ENCODE results near the gene MBOAT2. TPM values are rescaled to one million over a fixed set of nuclear protein-coding genes. Genes with fewer than 3 reads are reported as not detected.
"Not testable (repeated sequence)": the region's sequence is repeated elsewhere in the genome, so short reads cannot be mapped to it uniquely, and the experiment has no call there.

MBOAT2 gene
- polyA plus RNA-seq, 1 donor from 2014 or later, result 205 TPM

DNA sequence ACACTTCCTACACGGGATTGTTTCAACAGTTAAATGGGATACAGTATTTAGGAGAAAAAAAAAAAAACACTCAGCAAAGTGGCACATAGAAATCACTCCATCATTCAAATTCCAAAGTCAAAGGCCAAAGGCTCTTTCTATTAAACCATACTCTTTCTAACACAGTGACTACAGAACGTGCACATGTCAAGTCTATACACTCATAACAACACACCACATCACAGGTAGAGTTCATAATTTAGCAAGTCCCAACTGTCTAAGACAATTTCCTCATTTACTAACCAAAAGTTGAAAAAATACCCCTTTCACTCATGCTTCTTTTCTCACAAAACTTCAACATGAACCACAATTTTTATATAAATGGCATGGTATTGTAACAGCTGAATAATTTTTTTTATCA, 70.8 kb downstream of the MBOAT2 start:
- TF ChIP-seq SMC3 (conservative IDR thresholded peaks at IDR 0.05; ENCODE audit: poor library complexity) (no peak), RAD21 (conservative IDR thresholded peaks at IDR 0.05) (no peak), POLR2AphosphoS5 (IDR thresholded peaks at IDR 0.05) (no peak), EZH2 (IDR thresholded peaks at IDR 0.05; ENCODE audit: borderline replicate concordance, insufficient read depth, low read length, poor library complexity, severe bottlenecking) (no peak), EP300 (conservative IDR thresholded peaks at IDR 0.05; ENCODE audit: poor library complexity, severe bottlenecking) (no peak), CTCF (IDR thresholded peaks at IDR 0.05; ENCODE audit: poor library complexity, severe bottlenecking) (no peak), MXI1 (conservative IDR thresholded peaks at IDR 0.05; ENCODE audit: poor library complexity, severe bottlenecking) (no peak)
- TF ChIP-seq, protein P1, sequence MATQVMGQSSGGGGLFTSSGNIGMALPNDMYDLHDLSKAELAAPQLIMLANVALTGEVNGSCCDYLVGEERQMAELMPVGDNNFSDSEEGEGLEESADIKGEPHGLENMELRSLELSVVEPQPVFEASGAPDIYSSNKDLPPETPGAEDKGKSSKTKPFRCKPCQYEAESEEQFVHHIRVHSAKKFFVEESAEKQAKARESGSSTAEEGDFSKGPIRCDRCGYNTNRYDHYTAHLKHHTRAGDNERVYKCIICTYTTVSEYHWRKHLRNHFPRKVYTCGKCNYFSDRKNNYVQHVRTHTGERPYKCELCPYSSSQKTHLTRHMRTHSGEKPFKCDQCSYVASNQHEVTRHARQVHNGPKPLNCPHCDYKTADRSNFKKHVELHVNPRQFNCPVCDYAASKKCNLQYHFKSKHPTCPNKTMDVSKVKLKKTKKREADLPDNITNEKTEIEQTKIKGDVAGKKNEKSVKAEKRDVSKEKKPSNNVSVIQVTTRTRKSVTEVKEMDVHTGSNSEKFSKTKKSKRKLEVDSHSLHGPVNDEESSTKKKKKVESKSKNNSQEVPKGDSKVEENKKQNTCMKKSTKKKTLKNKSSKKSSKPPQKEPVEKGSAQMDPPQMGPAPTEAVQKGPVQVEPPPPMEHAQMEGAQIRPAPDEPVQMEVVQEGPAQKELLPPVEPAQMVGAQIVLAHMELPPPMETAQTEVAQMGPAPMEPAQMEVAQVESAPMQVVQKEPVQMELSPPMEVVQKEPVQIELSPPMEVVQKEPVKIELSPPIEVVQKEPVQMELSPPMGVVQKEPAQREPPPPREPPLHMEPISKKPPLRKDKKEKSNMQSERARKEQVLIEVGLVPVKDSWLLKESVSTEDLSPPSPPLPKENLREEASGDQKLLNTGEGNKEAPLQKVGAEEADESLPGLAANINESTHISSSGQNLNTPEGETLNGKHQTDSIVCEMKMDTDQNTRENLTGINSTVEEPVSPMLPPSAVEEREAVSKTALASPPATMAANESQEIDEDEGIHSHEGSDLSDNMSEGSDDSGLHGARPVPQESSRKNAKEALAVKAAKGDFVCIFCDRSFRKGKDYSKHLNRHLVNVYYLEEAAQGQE (IDR thresholded peaks at IDR 0.05; ENCODE audit: borderline replicate concordance), result no peak
- Histone ChIP-seq H4K20me1 (ENCODE audit: insufficient read depth) (no peaks in the 10 kb centered on the region), H3K36me3 (ENCODE audit: insufficient read depth, low read length) (peaks cover 3% of the 10 kb centered on the region), H3K9me2 (ENCODE audit: insufficient read depth, low read length) (no peaks in the 10 kb centered on the region), H2AFZ (ENCODE audit: low read depth, low read length) (no peak overlapping the region), H3K27me3 (ENCODE audit: insufficient read depth, low read depth, low read length) (no peaks in the 10 kb centered on the region), H3K4me3 (ENCODE audit: low read length) (no peak overlapping the region), H3F3A (ENCODE audit: insufficient read depth, low read length, poor library complexity, severe bottlenecking) (no peaks in the 10 kb centered on the region), H3K9me3 (ENCODE audit: low read length) (no peaks in the 10 kb centered on the region), H3K9ac (ENCODE audit: low read length) (no peak overlapping the region), H3K4me2 (ENCODE audit: low read length) (no peak overlapping the region), H3K27ac (ENCODE audit: low read length) (no peak overlapping the region), H3K79me2 (replicated peaks; ENCODE audit: insufficient read depth, low read length) (no peaks in the 10 kb centered on the region)

DNA sequence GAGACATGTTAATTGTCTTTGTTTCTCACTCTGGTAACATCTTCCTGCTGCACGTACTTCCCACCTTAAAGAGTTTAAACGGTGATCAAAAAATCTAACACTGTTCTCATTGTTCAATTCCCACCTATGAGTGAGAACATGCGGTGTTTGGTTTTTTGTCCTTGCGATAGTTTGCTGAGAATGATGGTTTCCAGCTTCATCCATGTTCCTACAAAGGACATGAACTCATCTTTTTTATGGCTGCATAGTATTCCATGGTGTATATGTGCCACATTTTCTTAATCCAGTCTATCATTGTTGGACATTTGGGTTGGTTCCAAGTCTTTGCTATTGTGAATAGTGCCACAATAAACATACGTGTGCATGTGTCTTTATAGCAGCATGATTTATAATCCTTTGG, 73.3 kb downstream of the MBOAT2 start:
- not testable (repeated sequence) for H3K9me3 ChIP-seq (ENCODE audit: low read length); H2AFZ ChIP-seq (ENCODE audit: low read depth, low read length); H3K9ac ChIP-seq (ENCODE audit: low read length); H3K36me3 ChIP-seq (ENCODE audit: insufficient read depth, low read length); H3K27ac ChIP-seq (ENCODE audit: low read length); H3K4me3 ChIP-seq (ENCODE audit: low read length); H3K9me2 ChIP-seq (ENCODE audit: insufficient read depth, low read length); H4K20me1 ChIP-seq (ENCODE audit: insufficient read depth); H3K27me3 ChIP-seq (ENCODE audit: insufficient read depth, low read depth, low read length); H3K79me2 ChIP-seq (replicated peaks; ENCODE audit: insufficient read depth, low read length); H3F3A ChIP-seq (ENCODE audit: insufficient read depth, low read length, poor library complexity, severe bottlenecking); H3K4me2 ChIP-seq (ENCODE audit: low read length)

- Histone ChIP-seq H3K27ac (ENCODE audit: low read length) (no peak overlapping the region), H3K79me2 (replicated peaks; ENCODE audit: insufficient read depth, low read length) (no peaks in the 10 kb centered on the region), H3F3A (ENCODE audit: insufficient read depth, low read length, poor library complexity, severe bottlenecking) (no peaks in the 10 kb centered on the region), H2AFZ (ENCODE audit: low read depth, low read length) (no peak overlapping the region), H3K4me2 (ENCODE audit: low read length) (no peak overlapping the region), H3K36me3 (ENCODE audit: insufficient read depth, low read length) (no peaks in the 10 kb centered on the region), H3K9me3 (ENCODE audit: low read length) (no peaks in the 10 kb centered on the region), H3K27me3 (ENCODE audit: insufficient read depth, low read depth, low read length) (no peaks in the 10 kb centered on the region), H3K9me2 (ENCODE audit: insufficient read depth, low read length) (no peaks in the 10 kb centered on the region), H4K20me1 (ENCODE audit: insufficient read depth) (no peaks in the 10 kb centered on the region), H3K4me3 (ENCODE audit: low read length) (no peak overlapping the region), H3K9ac (ENCODE audit: low read length) (no peak overlapping the region)
- TF ChIP-seq EZH2 (IDR thresholded peaks at IDR 0.05; ENCODE audit: borderline replicate concordance, insufficient read depth, low read length, poor library complexity, severe bottlenecking) (no peak), RAD21 (conservative IDR thresholded peaks at IDR 0.05) (no peak), CTCF (IDR thresholded peaks at IDR 0.05; ENCODE audit: poor library complexity, severe bottlenecking) (no peak), EP300 (conservative IDR thresholded peaks at IDR 0.05; ENCODE audit: poor library complexity, severe bottlenecking) (no peak), MXI1 (conservative IDR thresholded peaks at IDR 0.05; ENCODE audit: poor library complexity, severe bottlenecking) (no peak)
Measured at GRCh38 chr2:8929128-8929527, 74.4 kb downstream of the MBOAT2 start.
